T follicular helper cell (primary cell): ENCODE results near the gene RAI1.
A peak's percentile ranks its signal among the peaks of the same experiment; 100 is the strongest.
"Not testable (repeated sequence)": the region's sequence is repeated elsewhere in the genome, so short reads cannot be mapped to it uniquely, and the experiment has no call there.

Source experiments
- DNase-seq: peaks from one replicate; pipeline ENCODE4 v3.0.0-alpha.2; 2020; ENCODE audit warnings: low read depth

RAI1 gene

DNA sequence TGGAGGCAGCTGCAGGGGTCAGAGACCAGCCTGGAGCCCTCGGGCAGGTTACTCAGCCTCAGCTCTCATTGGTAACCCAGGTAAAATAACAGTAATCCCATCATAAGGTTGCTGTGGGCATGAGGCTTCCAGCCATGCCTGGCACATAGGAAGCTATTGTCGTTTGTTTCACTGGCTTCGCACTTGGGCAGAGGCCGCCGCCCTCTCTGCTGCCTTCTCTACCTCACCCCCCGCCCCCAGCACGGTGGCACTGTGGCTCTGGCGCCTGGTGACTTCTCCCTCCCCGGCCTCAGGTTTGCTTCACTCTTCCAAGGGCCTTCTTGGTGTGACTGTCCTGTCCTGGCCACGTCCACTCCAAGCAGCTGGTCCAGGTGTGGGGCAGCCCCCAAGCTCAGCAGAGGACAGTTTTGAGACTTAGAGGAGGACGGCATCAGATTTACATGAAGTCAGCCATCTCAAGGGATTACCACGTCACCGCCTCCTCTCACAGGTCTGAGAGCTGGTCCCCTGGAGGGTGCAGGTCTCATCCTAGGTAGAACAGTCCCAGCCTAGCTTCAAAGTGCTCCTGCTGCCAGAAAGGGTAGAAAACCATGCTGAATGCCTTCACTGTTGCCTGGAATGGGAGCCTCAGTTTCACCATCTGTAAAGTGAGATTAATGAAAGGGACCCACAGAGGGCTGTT is 120.7 kb downstream of the RAI1 start:
- DNase-seq: no peak

DNA sequence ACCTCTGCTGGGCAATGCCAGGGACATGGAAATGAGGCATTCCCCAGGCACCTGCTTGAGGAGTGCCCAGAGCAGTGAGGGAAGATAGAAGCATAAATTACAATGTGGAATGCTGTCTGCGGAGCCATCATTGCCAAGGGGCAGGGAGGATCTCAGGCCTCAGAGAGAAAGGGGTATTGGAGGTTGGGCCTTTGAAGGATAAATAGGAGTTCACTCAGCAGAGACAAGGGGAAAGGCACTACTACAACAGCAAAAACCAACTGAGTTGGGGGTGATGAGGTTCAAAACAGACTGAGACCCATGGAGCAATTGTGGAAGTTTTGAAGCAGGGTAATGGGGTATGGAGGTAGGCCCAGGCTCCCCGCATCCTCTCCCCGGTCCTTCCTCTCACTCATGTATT is 122.7 kb downstream of the RAI1 start:
- DNase-seq: no peak

DNA sequence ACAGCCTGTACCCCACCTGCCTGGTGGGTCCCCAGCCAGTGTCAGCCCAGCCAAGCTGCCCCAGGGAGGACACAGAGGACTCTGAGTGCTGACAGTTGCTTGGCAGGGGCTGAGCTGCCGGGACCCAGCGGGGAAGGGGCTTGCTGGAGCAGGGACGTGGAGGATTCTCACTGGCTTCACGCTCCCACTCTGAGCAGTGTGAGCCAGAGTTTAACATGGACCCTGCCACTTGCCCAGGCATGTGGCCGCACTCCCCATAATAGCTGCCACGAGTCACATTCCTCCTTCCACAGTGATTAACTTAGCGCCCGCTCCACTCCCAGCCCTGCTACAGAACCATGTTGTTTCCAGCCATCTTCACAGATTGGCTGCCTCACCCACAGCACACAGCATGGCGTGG is 124.3 kb downstream of the RAI1 start:
- no peak for DNase-seq

DNA sequence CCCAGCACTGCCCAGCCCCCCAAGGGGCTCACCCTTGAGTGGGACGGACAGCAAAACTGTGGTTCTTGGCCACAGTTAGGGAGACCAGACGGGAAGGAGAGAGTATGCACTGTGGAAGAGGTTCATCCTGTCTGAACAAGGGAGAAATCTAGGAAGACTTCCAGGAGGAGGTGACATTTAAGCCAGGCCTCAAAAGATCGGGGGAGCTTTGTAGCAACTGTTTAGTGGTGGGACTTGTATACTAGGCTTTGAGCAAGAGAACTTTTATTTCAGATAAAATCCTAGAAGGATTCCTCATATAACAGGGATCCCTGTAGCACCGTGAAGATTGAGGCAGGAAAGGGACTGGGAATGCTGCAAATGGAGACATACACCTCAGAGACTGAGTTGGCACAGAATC is 124.8 kb downstream of the RAI1 start:
- DNase-seq: no peak

DNA sequence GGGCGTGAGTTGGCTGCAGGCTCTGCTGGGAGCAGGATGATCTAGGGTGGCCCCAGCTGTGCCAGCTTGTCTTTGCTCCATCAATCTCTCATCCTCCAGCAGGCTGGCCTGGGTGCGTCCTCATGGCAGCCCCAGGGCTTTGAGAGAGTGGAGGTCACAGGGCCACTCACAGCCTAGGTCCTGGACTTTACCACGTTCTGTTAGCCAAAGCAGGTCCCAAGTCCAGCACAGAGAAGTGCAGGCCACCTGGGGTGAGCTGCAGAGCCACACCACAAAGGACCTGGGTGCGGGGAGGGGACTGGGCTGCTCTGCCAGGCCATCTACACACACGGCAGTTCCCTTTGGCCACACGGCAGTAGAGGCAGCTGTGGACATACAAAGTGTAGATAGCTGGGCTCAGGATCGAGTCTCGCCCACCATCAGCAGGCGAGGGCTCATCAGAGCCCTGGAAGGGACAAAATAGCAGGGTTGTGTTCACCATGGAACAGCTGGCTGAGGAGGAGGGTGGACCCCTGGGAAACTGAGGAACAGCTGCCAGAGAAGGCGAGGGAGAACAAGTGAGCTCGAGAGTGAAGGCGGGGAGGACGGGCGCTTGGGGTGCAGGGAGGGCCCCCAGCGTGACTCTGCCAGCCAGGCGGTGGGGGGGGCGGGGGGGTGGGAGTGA is 125.5 kb downstream of the RAI1 start:
- DNase-seq: no peak

DNA sequence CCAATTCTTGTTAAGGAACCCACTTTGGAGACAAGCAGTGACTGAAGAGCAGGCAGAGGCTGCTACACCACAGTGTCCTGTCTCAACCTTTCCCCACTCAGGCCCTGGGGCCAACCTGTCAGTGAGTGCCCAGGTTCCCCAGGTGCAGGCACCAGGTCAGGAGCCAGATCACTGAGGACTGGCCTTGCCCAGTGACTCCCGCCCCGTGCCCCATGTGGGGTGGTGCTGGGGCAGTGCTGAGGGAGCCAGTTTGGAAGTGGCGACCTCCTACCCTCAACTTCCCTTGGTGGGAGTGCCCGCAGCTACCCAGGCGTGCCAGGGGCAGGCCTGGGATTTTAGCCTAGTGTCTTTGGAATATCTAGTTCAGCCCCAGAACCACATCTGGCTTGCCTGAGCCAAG is 126.2 kb downstream of the RAI1 start:
- DNase-seq: no peak

DNA sequence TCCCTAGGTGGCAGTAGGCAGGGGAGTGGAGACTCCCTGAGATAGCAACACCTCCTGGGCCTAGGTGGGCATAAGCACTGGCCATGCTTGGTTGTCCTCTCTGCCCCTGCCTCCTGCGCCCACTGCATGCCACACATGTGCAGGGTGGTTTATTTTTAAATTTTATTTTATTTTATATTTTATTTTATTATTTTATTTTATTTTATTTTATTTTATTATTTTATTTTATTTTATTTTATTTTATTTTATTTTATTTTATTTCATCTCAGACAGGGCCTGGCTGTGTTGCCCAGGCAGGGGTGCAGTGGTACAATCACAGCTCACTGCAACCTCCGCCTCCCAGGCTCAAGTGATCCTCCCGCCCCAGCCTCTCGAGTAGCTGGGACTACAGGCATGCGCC is 126.9 kb downstream of the RAI1 start:
- not testable (repeated sequence) for DNase-seq

DNA sequence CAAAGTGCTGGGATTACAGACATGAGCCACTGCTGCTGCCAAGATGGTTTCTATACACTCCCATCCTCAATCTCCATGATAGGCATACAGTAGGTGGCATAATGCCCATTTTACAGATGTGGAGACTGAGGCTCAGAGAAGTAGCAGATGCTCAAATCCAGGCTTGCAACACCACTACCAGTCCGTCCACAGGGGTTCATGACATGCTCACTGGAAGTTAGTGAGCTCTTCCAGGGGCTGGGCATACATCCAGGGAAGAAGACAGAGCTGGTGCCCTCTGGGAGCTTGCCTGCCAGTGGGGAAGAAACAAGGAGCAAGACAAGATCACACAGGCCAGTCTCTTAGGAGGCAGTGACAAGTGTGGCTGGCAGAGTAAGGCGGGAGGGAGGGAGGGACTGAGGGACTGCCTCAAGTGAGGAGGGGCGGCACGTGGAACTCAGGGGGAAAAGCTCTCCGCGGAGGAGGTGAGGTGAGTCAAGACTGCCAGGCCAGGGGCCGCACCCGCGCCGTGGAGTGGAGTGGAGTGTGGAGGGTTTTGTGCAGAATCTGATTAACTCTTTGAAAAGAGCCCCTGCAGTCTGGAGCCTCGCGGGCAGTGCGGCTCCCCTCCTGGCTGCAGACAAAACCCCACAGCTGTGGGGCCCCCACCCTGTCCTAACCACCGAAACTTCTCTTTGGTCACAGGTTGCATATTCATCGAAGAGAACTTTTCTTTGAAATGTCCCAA is 127.6 kb downstream of the RAI1 start:
- DNase-seq: no peak

DNA sequence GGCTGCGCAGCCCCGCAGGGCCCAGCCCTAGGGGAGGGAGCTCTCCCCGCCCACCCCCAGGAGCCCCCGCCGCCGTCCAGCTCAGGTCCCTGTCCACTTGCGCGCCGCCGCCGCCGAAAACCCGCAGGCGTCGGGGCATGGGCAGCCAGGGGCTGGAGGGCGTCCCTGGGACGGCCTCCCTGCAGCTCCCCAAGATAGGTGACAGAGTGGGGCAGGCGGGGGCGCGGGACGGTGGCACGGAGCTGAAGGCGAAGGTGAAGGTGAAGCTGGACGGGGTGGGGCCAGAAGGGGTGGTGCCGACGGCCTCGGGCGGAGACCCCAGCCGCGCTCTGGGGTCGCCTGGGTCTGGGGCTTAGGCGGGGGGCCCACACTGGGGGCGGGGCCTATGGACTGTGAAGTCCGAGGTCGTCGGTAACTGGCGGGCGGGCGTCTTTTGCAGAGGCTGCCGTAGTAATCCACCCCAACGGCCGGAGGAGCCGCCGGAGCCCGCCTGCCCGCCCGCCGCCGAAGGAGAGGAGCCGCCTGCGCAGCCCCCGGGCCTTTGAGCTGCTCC is 128.3 kb downstream of the RAI1 start:
- no peak for DNase-seq

DNA sequence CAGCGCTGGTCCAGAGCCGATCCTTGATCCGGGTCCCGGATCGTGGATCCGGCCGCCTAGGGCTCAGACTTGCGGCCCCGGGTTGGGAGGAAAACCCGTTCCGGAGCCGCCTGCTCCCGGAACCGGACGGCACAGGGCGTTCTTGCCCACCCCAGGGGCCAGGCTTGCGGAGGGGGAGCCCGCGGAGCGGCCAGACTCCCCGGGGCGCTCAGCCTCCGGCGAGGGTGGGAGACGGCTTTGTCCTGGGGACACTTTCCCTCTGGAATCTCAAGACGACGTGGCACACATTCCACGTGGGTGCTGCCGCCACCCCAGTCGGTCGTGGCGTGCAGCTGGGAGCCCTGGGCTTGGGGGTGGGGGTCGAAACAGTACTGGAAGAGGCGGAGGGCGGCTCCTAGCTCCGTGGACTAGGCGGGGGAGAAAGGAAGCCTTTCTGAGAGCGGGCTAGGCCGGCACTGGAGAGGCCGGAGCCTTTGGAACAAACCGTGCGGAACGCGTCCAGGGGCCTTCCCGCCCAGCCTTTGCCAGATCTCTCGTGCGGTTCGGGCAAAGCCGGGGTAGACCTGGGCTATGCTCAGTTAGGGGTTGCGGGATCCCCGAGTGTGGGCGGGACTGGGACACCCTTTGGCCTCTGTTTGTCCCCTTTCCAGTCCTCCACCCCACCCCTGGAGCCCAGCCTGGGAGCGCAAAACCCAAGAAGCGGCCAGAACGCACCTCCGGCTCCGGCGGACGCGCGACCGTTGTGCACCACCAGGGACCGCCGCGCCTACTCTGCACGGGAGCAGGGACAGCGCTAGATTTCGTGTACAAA is 129.0 kb downstream of the RAI1 start:
- no peak for DNase-seq

DNA sequence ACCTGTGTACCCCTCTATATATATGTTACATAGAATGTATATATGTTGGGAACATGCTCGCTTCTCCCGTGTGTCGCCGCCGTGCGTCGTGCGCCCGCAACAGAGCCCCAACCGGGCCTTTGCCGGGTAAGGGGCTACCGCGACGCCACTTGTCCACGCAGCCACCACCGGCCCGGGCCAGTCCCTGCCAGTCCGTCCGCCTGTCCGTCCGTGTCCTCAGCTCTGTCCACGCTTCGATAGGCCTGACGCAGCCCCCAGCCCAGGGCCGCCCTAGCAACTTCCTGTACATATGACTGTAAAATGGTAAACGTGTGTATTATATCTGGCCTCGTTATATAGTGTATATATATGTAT is 129.6 kb downstream of the RAI1 start:
- DNase-seq: no peak

DNA sequence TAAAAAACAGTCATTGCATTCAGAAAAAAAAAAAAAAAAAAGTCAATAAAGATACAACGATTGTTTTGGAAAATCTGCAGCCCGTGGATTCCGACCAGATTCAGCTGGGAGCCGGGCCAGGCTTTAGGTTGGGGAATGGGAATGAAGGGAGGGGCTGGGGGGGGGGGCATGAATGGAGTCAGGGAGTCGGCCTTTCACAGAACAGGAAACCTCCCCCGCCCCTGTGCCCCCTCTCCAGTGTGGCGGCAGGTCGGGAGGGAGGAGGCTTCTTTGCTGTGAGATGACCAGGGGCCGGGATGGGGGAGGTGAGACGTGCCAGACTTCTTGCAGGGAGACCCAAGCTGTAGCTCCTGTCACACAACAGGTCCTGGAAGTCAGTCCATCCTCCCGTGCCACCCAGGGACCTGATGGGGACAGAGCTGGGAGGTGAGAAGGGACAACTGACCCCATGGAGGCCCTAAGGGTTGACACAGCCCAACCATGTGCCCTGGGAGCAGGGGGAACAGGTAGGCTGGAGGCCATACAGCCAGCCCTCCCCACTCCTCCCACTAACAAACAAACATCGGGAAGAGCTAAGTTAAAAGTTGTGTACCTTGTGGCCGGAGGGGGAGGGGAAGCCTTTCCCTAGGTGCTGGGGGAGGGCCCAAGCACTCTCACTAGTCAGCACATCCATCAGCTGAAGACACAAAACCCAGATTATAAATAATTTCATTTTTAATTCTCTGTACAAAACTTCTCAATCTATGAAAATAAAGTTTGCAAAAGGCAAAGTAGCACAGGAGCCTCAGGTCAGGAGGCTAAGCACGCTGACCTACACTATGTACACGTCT is 130.3 kb downstream of the RAI1 start:
- DNase-seq: no peak

DNA sequence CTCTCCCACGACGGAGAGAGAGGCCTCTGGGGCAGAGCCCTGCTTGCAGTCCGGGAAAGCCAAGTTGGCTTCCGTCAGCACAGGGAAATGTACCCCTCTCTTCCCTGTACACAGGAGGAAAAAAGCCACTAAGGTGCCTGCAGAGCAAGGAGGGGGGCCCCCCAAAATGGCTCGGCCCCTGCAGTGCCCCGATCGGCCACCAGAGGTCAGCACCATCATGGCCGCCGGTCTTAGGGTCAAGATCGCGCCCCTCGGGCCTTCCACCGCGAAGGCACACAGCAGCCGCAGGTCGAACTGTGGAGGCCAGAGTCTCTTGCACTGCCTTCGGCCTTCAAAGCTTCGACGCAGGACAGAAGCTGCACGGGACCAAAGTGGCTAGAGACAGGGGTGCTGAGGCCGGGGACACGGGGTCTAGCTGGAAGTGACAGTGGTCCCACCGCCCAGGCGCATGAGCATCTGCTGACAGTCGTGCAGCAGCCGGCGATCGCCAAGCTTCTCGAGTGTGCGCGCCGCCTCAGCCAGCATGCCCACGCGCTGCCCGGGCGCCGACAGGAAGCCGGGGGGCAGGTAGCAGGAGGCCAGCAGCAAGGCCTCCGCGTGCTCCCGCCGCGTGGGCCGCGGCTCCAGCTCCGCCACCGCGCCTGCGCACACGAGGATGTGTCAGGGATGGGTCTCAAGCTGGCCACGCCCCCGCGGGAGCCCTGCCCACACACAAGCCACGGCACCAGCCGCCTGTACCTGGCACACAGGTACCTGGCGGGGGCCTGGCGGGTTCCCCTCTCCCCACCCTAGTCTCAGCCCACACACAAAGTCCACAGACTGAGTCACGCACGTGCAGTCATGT is 131.2 kb downstream of the RAI1 start:
- peak; percentile 46 for DNase-seq

DNA sequence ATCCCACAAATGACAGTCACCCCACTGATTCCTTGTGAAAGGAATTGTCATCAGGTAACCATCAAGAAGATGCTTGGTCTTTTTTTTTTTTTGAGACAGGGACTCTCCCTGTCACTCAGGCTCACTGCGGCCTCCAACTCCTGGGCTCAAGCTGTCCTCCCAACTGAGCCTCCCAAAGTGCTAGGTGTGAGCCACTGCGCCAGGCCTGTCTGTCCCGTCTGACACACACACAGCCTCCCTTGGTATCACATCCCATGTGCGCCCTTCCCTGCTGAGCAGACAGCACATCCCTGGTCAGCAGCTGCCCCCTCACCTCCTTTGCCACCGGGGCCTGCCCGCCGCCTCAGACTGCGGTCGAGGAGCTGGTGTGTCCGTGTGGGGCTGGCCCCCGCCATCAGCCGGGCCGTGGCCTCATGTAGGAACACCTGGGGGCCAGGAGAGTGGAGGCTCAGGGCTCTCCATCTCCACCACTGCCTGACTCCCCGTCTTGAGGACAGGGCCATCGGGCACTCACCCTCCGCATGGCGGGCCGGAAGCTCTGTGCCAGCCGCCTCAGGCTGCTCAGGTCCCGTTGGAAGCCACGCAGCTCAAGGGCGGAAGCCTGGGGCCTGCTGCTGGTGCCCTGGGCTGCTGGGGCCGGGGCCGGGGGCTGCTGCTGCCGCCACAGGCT is 131.9 kb downstream of the RAI1 start:
- no peak for DNase-seq

DNA sequence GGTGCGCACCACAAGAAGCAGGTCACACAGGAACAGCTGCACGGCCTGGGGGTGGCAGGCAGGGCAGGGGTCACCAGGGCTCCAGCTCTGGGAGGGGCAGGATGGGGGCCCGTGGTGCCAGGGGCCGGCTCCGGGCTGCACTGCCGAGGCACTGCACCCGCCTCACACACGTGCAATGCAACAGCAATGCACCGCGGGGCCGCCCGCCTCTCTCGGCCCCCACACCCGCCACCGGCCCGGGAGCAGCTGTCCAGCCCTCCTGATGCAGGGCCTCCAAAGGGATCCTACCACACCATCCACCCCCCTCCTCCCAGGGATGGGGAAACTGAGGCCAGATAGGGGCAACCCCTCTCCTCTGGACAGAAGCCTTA is 132.5 kb downstream of the RAI1 start:
- no peak for DNase-seq

DNA sequence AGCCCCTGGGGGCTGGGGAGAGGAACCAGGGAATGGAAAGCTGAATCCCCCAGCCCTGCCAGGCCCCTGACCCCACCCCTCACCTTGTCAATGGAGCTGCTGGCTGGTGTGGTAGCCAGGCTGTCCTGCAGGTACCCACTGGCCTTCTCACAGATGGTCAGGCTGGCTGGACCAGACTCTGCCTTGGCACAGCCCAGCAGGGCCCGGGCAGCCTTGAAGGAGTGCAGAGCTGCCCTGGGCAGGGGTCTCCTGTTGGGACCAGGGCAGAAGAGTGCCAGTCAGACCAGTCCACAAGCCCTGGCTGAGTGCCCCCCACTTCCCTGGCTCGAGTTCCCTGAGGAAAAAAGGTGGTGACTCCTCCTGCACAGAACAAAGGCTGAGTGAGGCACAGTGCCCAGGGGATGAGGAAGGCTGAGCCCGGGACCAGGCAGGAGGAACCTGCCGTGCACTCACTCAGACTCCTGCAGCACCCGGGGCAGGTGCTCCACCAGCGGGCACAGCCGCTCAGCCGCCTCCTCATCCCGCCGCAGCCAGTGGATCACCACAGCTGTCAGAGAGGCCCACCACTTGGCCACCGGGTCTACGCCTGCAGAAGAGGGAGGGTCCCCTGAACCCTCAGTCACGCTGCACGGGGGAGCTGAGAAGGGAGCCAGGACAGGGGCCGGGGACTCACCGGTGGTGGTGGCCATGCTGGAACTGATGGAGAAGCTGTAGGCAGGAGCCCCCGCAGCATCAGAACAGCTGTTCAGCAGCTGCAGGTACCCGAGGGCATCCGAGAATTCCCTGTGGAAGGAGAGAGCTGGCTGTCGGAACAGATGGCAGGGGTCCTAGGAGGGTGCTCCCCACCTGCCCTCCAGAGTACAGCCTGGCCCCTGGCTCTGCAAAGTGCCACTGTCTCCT is 133.2 kb downstream of the RAI1 start:
- no peak for DNase-seq

DNA sequence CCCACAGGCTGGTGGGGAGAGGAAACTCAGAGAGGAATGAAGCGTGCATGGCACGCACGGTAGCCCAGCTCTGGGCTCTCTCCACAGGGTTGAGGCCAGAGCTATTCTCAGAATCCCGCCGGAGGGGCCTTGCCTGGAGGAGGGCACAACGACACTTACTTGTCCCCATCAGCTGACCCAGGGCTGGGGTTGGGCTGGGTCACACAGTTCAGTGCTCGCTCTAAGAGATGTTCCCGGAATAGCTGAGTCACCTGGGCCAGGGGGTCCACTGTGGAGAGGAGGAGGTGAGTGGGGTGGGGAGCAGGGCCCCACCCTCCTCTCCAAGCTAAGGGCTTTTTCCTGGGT is 133.8 kb downstream of the RAI1 start:
- DNase-seq: no peak

DNA sequence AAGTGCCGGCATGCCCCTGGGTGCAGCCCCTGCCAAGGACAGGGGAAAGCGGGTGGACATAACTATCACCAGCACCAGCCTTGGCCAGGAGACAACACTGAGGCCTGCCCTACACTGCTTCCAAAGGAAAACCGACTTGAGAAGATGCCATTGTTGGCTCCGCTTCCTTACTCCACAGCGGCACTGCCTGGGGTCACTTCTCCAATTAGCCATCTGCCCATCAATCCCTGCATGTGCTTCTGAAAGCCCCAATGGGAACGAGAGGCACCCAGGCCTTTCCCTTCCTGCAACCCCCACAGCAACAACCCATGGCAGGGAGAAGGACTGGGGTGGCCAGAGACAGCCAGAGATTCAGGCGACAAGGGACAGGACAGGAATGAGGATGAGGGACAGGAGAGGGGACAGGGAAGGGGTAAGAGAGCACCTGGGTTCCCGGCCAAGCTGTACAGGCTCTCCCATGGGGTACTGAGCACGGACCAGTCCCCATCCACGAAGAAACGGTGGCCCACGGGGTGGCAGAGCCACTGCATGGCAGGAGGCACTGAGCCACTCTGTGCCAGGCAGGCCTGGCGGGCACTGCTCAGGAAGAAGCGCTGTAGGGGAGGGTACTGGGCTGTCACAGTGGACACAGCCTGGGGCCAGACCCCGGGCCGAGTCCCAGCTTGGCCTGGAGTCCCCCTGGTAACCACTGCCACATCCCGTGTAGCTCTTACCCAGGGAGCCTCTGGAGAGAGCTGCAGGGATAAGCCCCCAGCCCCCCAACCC is 134.4 kb downstream of the RAI1 start:
- DNase-seq: no peak
